ENCODE results near the gene KCTD19.

The KCTD19 gene

DNA sequence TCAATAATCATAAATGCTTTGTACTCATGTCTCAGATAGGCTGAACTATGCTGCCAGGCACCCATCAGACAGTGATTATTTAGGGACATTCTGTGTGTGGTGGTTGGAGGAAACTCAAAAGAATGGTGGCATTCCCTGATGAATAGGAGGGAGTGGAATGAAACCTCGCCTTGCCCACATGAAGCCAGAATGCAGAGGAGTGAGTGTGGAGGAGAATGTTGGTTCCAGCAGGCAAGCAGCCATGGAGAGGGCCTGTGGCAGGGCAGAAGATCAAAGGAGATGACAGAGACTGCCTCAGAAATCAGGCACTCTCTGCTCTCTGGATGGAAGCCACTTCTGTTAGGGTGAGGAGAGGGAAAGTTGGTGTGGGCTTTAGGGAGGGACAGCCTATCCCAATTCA is 22.5 kb downstream of the KCTD19 start:
- TF ChIP-seq CTCF (IDR thresholded peaks at IDR 0.05; ENCODE audit: insufficient read depth, missing control alignments), result no peak
- no peak for DNase-seq (ENCODE audit: insufficient read length, low spot score)
- FAIRE-seq, result no peak

- FAIRE-seq, result no peak
- no peak for TF ChIP-seq CTCF (IDR thresholded peaks at IDR 0.05; ENCODE audit: insufficient read depth, missing control alignments)
- DNase-seq (ENCODE audit: insufficient read length, low spot score), result no peak
Observed at GRCh38 chr16:67302970-67303369, 23.6 kb downstream of the KCTD19 start.

- no peak for TF ChIP-seq CTCF (IDR thresholded peaks at IDR 0.05; ENCODE audit: insufficient read depth, missing control alignments)
- FAIRE-seq (no peak), DNase-seq (ENCODE audit: insufficient read length, low spot score) (no peak)
Observed at GRCh38 chr16:67302076-67302475, 24.5 kb downstream of the KCTD19 start.

DNA sequence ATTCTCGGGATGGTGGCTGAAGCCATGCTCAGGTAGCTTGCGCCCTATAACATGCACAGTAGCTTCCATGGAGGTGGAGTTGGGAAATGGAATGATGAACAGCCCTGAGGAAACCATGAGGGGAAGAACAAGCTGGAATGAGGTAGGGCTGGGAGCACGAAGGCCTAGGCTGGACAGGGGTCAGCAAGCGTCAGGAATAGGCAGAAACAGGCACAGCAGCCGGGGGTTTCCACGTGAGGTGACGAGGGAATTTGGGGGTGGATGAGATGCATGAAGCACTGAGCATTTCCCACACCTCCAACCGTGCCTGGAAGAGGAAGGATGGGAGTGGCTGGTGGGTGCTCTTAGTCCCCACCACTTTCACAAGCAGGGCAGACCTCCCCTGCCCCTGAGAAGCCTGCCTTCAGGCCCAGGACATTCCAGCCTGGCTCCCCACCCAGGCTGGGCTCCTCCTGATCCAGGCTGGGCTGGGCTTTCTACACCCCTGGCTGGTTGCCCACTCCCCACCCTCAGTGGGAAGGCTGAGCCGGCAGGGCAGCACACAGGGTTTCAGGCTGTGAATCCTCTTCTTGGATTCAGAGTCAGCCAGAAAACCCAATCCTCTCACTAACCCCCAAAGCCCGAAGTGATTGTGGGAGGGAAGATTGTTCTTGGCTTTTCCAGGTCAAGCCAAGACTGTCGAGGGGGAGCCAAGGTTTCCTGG is 25.3 kb downstream of the KCTD19 start:
- no peak for TF ChIP-seq CTCF (IDR thresholded peaks at IDR 0.05; ENCODE audit: insufficient read depth, missing control alignments)
- DNase-seq (ENCODE audit: insufficient read length, low spot score), result no peak
- FAIRE-seq, result no peak

GRCh38 chr16:67299269-67299668 is 27.3 kb downstream of the KCTD19 start:
- no peak for TF ChIP-seq CTCF (IDR thresholded peaks at IDR 0.05; ENCODE audit: insufficient read depth, missing control alignments)
- no peak for FAIRE-seq
- no peak for DNase-seq (ENCODE audit: insufficient read length, low spot score)

- DNase-seq (ENCODE audit: insufficient read length, low spot score), result no peak
- FAIRE-seq, result no peak
- no peak for TF ChIP-seq CTCF (IDR thresholded peaks at IDR 0.05; ENCODE audit: insufficient read depth, missing control alignments)
Observed at GRCh38 chr16:67298277-67298676, 28.3 kb downstream of the KCTD19 start.

DNA sequence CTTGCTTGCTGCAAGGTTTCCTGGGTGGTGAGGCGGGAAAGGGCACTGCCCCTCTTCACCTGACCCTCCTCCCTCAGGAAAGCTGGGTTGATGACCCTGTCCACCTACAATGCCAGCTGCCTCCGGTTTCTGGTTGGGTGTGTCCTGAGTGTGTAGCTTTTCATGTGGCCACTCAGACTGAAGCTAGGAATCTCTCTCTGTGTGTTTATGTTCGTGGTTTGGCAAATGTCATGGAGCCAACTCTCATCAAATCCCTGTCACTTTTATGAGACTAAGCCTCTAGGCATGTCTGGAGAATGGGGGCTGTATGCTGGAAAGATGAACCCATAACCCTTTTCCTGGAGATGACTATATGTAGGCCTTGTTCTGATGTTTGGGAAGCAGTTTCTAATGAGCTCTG is 30.1 kb downstream of the KCTD19 start:
- no peak for FAIRE-seq
- no peak for TF ChIP-seq CTCF (IDR thresholded peaks at IDR 0.05; ENCODE audit: insufficient read depth, missing control alignments)
- DNase-seq (ENCODE audit: insufficient read length, low spot score), result no peak

Measured in D721Med (cell line).